H7 (cell line): ENCODE data around the gene TTC13. TPM values are rescaled to one million over a fixed set of nuclear protein-coding genes. Genes with fewer than 3 reads are reported as not detected.

Experiments used
- DNase-seq: peaks from one replicate; pipeline ENCODE4 v3.0.0; 2012
- H3K27me3 ChIP-seq: 2 replicates; pipeline ENCODE4 v1.6.0; 2011; ENCODE audit warnings: mild to moderate bottlenecking, low read length; ENCODE audit not compliant: control insufficient read depth, insufficient read depth
- H3K36me3 ChIP-seq: replicated peaks from 2 replicates; pipeline ENCODE4 v1.5.1; 2011; ENCODE audit warnings: low read length; ENCODE audit not compliant: control insufficient read depth, insufficient read depth
- H3K4me3 ChIP-seq: 2 replicates; pipeline ENCODE4 v1.5.1; 2011; ENCODE audit warnings: low read depth, mild to moderate bottlenecking, control low read depth, low read length, moderate library complexity; ENCODE audit not compliant: insufficient read depth
- total RNA-seq: library from RNA; depleted of rRNA; stranded (reverse); fragments of >200 nt; shearing (Covaris generic); gene quantifications from 2 replicates; pipeline ENCODE4 v1.2.3, GENCODE V29; 2014

TTC13 gene
- total RNA-seq, 1 experiment from 2014 or later = 7.3 TPM

- Histone ChIP-seq H3K4me3 (peak overlapping the region; percentile 69), H3K36me3 (no peaks in the 10 kb centered on the region), H3K27me3 (peaks cover 35% of the 10 kb centered on the region)
- peak; percentile 74 for DNase-seq
These were observed 735 bp downstream of the TTC13 start for GRCh38 chr1:230977761-230978490.

- no peak overlapping the region for H3K4me3 ChIP-seq
- peak; percentile 7 for DNase-seq
These were observed 1.6 kb downstream of the TTC13 start for GRCh38 chr1:230976825-230977747.

GRCh38 chr1:230976360-230976759, 2.3 kb downstream of the TTC13 start:
- peaks cover 21% of the 10 kb centered on the region for H3K27me3 ChIP-seq
- DNase-seq = no peak
- H3K4me3 ChIP-seq = no peak overlapping the region
- H3K36me3 ChIP-seq = no peaks in the 10 kb centered on the region

More at GRCh38 chr1:230976825-230977747, 1.6 kb downstream of the TTC13 start:
- no peaks in the 10 kb centered on the region for H3K36me3 ChIP-seq
- H3K27me3 ChIP-seq = peaks cover 27% of the 10 kb centered on the region

- no peak for DNase-seq
- Histone ChIP-seq H3K27me3 (peaks cover 16% of the 10 kb centered on the region), H3K4me3 (no peak overlapping the region), H3K36me3 (no peaks in the 10 kb centered on the region)
These were observed 3.0 kb downstream of the TTC13 start for GRCh38 chr1:230975636-230976035.

GRCh38 chr1:230972855-230973271, 5.8 kb downstream of the TTC13 start:
- Histone ChIP-seq H3K36me3 (no peaks in the 10 kb centered on the region), H3K4me3 (no peak overlapping the region), H3K27me3 (peaks cover 2% of the 10 kb centered on the region)
- DNase-seq = no peak

GRCh38 chr1:230971771-230972170, 6.9 kb downstream of the TTC13 start:
- H3K27me3 ChIP-seq = no peaks in the 10 kb centered on the region
- H3K36me3 ChIP-seq = no peaks in the 10 kb centered on the region
- H3K4me3 ChIP-seq = no peak overlapping the region
- no peak for DNase-seq

GRCh38 chr1:230970432-230970831, 8.2 kb downstream of the TTC13 start:
- Histone ChIP-seq H3K27me3 (no peaks in the 10 kb centered on the region), H3K36me3 (no peaks in the 10 kb centered on the region), H3K4me3 (no peak overlapping the region)
- no peak for DNase-seq

GRCh38 chr1:230966358-230966873, 12.2 kb downstream of the TTC13 start:
- no peak for DNase-seq
- no peaks in the 10 kb centered on the region for H3K27me3 ChIP-seq
- no peaks in the 10 kb centered on the region for H3K36me3 ChIP-seq

GRCh38 chr1:230965535-230965934, 13.1 kb downstream of the TTC13 start:
- Histone ChIP-seq H3K4me3 (no peak overlapping the region), H3K36me3 (no peaks in the 10 kb centered on the region), H3K27me3 (no peaks in the 10 kb centered on the region)
- DNase-seq = no peak

More at GRCh38 chr1:230966358-230966873, 12.2 kb downstream of the TTC13 start:
- no peak overlapping the region for H3K4me3 ChIP-seq

- no peak overlapping the region for H3K4me3 ChIP-seq
- H3K27me3 ChIP-seq = no peaks in the 10 kb centered on the region
- no peaks in the 10 kb centered on the region for H3K36me3 ChIP-seq
- DNase-seq = no peak
These were observed 13.8 kb downstream of the TTC13 start for GRCh38 chr1:230964896-230965295.

- H3K27me3 ChIP-seq = no peaks in the 10 kb centered on the region
- no peak for DNase-seq
- no peak overlapping the region for H3K4me3 ChIP-seq
- no peaks in the 10 kb centered on the region for H3K36me3 ChIP-seq
These were observed 20.3 kb downstream of the TTC13 start for GRCh38 chr1:230958370-230958769.

GRCh38 chr1:230957580-230957989, 21.1 kb downstream of the TTC13 start:
- Histone ChIP-seq H3K36me3 (no peaks in the 10 kb centered on the region), H3K27me3 (no peaks in the 10 kb centered on the region), H3K4me3 (no peak overlapping the region)
- DNase-seq = no peak

- no peaks in the 10 kb centered on the region for H3K36me3 ChIP-seq
These were observed 28.3 kb downstream of the TTC13 start for GRCh38 chr1:230950404-230950803.

GRCh38 chr1:230948903-230949302, 29.8 kb downstream of the TTC13 start:
- DNase-seq = no peak
- Histone ChIP-seq H3K4me3 (no peak overlapping the region), H3K36me3 (no peaks in the 10 kb centered on the region), H3K27me3 (no peaks in the 10 kb centered on the region)

More at GRCh38 chr1:230950404-230950803, 28.3 kb downstream of the TTC13 start:
- no peak for DNase-seq
- no peak overlapping the region for H3K4me3 ChIP-seq
- no peaks in the 10 kb centered on the region for H3K27me3 ChIP-seq
